Measurements from ENCODE around the gene CNOT10.
"Not testable (repeated sequence)": the region's sequence is repeated elsewhere in the genome, so short reads cannot be mapped to it uniquely, and the experiment has no call there.

Gene CNOT10, protein sequence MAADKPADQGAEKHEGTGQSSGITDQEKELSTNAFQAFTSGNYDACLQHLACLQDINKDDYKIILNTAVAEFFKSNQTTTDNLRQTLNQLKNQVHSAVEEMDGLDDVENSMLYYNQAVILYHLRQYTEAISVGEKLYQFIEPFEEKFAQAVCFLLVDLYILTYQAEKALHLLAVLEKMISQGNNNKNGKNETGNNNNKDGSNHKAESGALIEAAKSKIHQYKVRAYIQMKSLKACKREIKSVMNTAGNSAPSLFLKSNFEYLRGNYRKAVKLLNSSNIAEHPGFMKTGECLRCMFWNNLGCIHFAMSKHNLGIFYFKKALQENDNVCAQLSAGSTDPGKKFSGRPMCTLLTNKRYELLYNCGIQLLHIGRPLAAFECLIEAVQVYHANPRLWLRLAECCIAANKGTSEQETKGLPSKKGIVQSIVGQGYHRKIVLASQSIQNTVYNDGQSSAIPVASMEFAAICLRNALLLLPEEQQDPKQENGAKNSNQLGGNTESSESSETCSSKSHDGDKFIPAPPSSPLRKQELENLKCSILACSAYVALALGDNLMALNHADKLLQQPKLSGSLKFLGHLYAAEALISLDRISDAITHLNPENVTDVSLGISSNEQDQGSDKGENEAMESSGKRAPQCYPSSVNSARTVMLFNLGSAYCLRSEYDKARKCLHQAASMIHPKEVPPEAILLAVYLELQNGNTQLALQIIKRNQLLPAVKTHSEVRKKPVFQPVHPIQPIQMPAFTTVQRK

DNA sequence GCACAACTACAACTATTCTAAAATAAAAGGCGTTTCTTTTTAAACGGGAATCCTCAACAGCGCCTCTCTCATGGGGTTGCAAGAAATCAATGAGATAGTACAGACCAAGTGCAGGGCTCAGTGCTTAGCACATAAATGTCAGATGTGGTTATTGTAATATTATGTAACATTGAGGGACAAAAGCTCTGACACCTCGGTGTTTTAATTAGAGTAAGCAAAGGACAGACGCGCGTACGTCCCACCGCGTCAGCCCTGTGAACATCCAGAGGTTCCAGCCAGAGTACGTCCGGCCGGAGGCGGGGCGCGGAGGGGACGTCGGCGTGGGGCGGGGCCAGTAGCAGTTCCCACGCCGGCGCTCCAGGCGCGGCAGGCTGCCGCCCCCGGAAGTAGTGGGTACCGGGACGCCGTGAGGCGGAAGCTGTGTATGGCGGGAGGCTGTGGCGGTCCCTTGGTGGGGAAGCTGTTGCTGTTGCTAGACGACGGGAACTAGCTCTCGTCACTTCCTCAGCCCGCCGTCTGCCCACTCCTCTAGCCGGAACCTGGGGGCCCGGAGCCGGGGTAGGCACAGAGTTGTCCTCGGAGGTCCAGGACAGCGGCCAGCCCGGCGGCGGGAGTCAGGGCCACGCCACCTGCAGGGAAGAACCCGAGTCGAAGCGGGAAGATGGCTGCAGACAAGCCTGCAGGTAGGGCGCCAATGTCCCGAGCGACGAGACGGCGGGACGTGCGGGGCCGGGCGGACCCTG is at the start of gene CNOT10:
Gene CNOT10, plus strand, starts transcription at position 389 of the 743 bp plus-strand sequence. Its CDS starts 273 bp downstream, at position 662.
- DNase-seq, result peak; percentile 88 to 96

DNA sequence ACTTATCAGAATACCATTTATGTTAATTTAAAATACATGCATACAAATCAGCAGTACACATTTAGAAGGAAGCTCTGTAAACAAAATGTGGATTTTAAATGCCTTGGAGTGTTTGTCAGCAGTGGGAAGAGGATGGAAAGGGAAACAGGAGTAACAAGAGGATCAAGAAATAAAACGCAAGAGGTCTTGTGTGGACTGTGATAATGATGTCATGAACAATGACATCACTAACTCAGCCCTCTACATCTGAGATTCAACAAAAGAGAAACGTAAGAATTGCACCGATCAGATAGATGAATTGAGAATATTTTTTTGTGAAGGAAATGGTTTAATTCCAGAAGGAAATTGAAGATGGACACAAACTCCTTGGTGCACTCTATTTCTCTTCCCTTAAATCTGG is 44.0 kb upstream of the CNOT10 start:
- DNase-seq, result no peak

DNA sequence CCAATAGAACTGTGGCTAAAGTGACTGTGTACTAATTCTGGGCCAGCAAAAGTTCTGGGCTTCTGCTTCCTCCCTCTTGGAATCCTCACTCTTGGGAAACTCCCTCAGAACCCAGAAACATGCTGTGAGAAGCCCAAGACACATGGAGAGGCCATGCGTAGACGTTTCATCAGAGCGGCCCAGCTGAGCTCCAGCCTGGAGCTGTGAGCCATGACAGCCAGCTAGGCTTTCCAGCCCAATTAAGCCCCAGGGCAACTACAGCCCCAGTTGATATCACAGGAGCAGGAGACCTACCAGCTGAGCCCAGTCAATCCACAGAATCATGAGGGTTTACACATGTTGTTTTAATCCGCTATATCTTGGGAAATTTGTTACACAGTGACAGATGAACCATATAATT is 43.6 kb upstream of the CNOT10 start:
- DNase-seq, result no peak

DNA sequence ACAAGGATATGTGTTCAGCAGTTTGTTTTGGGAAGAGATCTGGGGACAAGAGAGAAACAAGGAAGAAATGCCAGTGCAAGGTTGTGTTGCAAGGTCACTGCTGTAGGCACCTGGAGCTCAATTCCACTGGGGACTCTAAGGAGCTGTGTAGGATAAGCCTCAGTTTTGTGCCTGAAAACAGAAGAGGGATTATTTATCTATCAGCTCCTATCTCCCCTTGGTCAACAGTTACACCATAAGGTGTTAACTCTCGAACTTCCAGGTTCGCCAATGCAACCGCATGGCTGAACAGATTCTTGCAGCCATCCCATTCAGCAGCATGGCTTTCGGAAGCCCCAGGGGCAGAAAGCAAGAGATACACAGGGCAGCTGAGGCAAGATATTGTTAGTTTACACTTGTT is 41.6 kb upstream of the CNOT10 start:
- no peak for DNase-seq

DNA sequence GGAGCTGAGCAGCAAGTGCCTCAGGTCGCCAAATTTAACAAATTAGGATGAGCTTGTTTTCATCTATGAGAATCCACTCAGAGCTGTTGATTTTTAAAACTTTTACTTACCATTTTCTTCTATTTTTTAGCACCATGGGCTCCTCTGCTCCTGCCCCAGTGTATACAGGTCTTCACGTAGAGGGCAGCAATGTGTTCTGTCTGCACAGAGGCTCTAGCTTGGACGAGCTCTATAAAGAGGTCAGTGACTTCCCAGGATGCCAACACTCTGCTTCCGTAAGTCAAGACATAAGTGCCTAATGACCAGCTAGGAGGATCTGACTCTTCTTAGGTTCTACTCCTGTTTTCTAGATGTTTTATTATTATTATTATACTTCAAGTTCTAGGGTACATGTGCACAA is 41.2 kb upstream of the CNOT10 start:
- no peak for DNase-seq

DNA sequence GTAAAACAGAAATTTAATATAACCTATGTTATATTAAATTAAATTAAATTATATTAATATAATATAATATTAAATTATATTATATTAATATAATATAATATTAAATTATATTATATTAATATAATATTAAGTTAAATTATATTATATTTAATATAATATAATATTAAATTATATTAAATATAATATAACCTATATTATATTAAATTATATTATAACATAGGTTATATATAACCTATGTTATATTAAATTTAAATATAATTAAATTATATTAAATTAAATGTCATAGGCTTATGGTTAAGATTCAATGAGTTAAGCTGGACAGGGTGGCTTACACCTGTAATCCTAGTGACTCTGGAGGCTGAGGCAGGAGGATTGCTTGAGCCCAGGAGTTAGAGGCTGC is 40.6 kb upstream of the CNOT10 start:
- no peak for DNase-seq

DNA sequence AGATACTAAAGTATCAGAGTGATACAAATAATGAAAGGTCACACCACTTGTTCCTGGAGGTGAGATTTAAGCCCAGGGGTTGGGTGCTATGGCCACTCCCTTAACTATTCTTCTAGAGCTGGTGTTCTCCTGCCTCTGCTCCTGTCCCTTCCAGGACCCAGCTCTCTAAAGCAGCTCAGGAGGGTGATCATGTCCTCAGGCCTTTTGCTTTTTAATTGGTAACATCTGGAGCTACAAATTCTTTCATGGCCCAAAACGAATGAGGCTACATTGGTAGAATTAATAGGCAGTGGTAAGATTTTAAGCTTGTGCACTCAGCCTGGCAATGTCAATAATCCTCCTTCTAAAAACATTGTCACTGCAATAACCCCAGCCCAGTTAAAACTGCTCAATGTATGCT is 38.2 kb upstream of the CNOT10 start:
- DNase-seq, result no peak

DNA sequence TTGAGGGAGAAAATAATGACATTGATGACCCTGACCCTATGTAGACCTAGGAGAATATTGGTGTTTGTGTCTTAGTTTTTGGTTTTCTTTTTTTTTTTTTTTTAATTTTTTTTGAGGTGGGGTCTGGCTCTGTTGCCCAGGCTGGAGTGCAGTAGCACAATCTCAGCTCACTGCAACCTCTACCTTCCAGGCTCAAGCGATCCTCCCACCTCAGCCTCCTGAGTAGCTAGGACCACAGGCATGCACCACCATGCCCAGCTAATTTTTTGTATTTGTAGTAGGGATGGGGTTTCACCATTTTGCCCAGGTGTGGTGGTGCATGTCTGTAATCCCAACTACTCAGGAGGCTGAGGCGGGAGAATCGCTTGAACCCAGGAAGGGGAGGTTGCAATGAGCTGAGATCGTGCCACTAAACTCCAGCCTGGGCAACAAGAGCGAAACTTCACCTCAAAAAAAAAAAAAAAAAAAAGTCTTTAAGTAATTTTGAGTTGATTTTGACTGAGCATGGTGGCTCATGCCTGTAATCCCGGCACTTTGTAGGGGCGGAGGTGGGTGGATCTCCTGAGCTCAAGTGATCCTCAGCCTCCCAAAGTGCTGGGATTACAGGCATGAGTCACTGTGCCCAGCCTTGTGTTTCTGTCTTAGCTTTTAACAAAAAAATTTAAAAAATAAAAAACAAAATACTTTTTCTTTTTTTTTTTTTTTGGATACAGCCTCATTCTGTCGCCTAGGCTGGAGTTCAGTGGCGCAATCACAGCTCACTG is 32.5 kb upstream of the CNOT10 start:
- not testable (repeated sequence) for DNase-seq

DNA sequence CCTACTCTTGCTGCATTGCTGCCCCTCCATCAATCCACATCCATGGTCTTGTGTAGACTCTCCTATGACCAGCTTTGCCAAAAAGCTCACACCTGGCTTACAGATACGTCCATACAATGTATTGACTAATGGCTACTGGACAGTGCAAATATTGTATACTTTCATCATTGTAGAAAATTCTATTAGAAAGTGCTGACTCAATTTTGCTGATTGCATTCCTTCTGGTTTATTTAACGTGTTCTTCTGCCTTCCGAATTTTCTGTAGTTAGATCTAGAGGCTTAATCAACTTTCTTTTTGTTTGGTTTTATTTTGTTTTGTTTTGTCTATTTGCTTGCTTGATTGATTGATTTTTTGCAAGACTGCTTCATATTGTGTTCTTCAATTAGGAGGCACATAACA is 29.8 kb upstream of the CNOT10 start:
- DNase-seq, result no peak

DNA sequence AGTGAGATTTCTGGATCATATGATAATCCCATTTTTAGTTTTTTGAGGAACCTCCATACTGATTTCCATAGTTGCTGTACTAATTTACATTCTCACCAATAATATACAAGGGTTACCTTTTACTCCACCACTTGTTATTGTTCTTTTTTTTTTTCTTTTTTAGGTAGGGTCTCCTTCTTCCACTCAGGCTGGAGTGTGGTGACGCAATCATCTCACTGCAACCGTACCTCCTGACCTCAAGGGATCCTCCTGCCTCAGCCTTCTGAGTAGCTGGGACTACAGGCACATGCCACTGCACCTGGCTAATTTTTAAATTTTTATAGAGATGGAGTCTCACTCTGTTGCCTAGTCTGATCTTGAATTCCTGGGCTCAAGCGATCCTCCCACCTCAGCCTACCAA is 24.4 kb upstream of the CNOT10 start:
- DNase-seq, result no peak

DNA sequence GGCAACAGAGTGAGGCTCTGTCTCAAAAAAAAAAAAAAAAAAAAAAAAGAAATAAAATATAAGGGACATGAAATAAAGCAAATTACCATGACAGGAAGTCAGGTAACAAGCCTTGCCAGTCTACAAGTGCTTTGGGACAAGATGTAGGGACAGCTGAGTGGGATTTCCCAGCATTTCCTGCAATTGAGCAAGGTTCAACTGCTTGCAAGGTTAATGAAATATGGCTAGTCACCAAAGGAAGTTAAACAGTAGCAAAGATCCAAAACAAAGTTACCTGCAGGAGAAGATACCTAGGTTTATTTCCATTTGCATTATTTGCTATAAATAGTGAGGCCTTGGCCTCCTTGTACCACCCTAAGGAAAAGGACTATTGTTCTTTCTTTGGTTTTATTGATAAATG is 22.3 kb upstream of the CNOT10 start:
- no peak for DNase-seq

DNA sequence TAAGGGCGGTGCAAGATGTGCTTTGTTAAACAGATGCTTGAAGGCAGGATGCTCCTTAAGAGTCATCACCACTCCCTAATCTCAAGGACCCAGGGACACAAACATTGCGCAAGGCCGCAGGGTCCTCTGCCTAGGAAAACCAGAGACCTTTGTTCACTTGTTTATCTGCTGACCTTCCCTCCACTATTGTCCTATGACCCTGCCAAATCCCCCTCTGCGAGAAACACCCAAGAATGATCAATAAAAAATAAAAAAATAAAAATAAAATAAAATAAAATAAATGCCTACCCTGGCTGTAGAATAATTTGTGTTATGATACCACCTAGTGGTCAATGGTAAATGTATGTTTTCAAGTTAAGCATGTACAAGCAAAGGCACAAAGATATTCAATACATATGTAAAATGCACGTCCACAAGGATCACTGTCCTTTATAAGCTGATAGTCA is 20.3 kb upstream of the CNOT10 start:
- peak; percentile 19 to 47 for DNase-seq

DNA sequence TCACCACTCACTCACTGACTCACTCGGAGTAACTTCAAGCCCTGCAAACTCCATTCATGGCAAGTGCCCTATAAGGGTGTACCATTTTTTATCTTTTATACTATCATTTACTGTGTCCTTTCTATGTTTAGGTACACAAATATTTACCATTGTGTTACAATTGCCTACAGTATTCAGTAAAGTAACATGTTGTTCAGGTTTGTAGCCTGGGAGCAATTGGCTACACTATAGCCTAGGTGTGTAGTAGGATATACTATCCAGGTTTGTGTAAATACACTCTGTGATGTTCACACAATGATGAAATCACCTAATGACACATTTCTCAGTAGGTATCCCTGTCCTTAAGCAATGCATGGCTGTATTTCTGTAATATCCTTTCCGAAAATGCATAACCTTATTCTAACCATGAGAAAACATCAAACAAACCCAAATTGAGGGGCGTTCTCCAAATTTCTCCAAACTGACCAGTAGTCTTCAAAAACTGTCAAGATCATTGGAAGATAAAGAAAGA is 17.9 kb upstream of the CNOT10 start:
- DNase-seq, result no peak

DNA sequence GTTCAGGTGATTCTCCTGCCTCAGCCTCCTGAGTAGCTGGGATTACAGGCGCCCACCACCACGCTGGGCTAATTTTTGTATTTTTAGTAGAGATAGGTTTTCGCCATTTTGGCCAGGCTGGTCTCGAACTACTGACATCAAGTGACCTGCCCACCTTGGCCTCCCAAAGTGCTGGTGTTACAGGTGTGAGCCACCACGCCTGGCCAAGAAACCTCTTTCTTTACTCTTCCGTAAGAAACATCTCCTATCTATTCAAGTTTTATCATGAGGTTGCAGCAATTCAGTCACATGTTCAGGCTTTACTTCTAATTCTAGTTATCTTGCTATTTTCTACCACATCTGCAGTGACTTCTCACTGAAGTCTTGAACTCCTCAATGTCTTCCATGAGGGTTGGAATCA is 15.8 kb upstream of the CNOT10 start:
- DNase-seq, result not testable (repeated sequence)

DNA sequence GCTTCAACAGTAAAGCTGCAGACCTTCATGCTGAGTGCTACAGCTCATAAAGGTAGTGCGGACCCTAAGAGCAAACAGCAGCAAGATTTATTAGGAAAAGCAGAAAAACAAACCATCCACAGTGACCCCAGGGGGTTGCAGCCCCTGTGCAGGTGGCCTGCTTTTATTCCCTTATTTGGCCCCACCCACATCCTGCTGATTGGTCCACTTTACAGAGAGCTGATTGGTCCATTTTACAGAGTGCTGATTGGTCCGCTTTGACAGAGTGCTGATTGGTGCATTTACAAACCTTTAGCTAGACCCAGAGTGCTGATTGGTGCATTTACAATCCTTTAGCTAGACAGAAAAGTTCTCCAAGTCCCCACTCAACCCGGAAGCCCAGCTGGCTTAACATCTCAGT is 11.3 kb upstream of the CNOT10 start:
- not testable (repeated sequence) for DNase-seq

DNA sequence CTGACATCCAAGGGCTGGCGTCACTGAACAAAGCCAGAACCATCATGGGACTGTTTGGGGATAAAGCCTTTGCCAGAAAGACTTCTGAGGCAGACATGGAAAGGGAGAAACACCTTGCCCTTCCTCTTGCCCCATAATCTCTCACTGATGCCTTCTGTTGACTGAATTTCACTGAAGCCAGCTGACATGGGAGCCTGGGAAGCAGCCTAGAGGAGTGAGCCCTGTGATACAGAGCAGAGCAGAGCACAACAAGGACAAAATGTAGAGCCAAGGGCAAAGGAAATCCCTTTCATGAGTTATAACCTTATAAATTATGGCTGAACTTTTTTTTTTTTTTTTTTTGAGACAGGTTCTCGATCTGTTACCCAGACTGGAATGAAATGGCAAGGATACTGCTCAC is 9.8 kb upstream of the CNOT10 start:
- no peak for DNase-seq

DNA sequence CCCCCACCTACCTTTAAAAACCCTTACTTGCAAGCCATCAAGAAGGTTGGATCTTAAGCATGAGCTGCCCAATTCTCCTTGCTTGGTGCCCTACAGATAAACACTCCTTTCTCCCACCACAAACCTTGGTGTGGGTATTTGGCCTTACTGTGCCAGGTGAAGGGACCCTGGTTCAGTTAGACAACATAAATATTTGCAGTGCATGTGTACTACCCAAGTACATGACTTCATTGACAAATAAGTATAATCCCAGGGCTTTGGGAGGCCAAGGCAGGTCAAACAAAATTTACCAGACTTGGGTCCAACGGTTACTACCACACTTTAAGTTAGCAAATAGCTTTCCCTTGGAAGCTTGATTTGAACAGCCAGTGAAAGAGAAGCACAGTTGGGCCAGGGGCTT is 9.3 kb upstream of the CNOT10 start:
- no peak for DNase-seq

DNA sequence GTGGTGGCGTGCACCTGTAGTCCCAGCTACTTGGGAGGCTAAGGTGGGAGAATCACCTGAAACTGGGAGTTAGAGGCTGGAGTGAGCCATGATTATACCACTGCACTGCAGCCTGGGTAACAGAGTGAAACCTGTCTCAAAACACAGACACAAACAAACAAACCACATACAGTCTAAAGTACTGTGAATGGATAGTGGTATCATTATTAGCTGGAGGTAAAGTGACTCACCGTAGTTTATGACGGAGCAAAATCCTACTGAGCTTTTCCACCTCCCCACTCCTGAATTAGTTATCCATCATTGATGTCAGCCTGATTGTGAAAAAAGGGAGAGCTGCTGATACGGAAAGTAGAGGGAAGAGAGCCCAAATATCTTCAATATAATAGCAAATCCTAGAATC is 3.2 kb upstream of the CNOT10 start:
- DNase-seq, result no peak

DNA sequence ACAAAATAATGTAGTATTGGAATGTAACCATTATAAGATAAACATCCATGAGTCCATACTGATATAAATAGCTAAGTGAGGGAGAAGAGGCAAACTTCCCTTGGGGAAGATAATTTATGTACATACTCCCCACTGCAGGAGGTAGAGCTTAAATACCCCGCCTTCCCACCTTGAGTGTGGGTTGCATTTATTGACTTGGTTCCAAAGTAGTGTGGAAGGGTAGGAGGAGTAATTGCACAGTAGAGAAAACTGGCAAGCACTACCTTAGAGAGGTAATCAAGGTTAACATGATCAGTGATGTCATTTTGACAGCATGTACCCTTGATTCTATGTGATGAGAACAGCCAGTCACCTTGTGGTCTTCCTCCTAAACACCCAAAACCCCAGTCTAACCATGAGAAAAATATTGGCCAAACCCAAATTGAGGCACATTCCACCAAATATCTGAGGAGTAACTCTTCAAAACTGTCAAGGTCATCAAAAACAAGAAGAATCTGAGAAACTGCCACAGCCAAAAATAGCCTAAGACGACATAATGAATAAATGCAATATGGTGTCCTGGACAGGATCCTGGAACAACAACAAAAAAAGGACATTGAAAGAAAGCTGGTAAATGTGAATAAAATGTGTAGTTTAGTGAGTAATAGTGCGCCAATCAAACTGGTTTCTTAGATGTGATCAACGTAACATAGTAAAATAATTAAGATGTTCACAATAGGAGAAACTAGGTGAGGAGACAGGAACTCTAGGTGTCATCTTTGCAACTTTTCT is 774 bp upstream of the CNOT10 start:
- DNase-seq, result no peak

DNA sequence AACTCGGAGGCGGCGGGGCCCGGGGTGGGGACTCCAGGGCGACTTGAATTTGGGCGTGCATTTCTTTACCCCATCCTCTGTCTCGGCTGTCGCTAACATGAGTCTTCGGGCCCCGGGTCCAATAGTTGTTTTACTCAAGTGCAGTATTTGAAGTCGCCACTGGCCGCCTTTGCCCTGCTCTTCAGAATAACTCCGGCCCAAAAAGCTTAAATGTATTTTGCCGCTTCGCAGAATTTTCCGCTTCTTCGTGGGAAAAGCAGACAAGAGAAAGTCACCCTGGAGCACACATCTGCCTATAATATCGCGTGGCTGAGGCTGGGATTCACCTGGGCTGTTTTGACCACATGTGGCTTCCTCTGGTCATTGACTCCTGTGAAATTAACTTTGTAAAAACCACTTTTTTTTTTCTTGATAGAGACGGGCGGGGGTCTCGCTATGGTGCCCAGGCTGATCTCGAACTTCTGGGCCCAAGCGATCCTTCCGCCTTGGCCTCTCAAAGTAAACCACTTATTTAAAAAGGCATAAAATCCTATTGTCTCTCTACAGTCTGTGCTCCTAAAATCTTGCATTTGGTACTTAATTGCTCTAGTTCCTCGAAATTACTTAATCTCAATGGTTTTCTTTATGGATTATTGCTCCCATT is 676 bp downstream of the CNOT10 start:
- peak in 1 of 2 experiments; percentile 59 for DNase-seq

DNA sequence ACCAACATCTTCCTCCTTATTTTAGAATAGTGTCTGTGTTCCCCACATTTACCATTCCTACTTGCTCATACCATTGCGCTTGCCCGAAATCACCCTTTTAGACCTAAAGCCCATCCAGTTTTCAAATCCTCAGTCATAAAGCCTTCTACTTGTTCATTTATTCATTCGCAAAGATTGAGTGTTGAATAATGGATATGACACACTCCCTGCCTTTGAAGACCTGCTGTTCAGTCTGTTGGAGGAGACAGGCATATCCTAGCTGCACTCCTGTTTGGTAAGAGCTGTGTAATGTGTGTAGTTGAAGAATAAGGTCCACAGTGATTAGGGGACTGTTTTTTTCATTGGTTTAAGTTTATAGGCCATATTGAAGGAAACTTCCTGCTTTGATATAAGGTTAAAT is 1.7 kb downstream of the CNOT10 start:
- peak in 1 of 2 experiments; percentile 7 for DNase-seq

All from NCI-H526 (cell line).